ENCODE measurements around the gene CAMKV. TPM values are rescaled to one million over a fixed set of nuclear protein-coding genes. Genes with fewer than 3 reads are reported as not detected.

The CAMKV gene
- total RNA-seq, 3 donors from 2014 or later (not counting 1 experiment from before 2014, with no cell fraction given): not detected

DNA sequence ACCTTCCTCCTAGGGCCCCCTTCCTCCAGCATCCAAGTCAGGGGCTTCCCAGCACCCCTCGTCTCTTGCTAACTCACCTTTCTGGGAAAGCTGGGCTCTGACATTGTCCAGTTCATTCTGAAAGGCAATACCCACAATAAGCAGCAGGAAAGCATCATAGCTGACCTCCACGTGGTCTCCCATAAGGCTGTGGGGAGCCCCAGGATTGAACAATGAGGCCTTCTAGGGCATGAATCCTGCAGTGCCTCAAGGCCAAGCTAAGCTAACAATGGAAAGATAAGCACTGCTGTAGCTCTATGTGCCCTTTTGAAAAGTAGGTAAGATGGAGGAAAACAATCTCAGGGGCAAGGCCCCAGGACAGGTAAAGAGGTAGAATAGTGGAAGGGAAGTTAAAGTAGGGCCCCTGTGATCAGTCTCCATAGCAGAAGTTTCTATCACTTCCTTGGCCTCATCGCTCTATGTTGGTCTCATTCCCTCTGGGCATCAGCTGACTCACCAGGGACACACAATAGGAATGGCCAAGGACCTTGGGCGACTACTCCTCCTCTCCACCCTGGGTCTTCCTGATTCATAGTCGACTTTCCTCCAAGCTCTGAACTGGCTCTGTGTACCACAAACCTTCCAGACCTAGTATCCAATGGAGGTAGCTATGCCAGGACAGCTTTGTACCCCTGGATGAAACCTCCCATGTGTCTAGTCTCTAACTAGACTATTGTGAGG, 25.1 kb downstream of the CAMKV start:
- H3K36me3 ChIP-seq (ENCODE audit: control insufficient read depth, insufficient read depth, low read length): no peaks in the 10 kb centered on the region
- DNase-seq: no peak
- no peaks in the 10 kb centered on the region for H3K4me1 ChIP-seq (ENCODE audit: control insufficient read depth, insufficient read depth, low read length)
- TF ChIP-seq, protein P1, sequence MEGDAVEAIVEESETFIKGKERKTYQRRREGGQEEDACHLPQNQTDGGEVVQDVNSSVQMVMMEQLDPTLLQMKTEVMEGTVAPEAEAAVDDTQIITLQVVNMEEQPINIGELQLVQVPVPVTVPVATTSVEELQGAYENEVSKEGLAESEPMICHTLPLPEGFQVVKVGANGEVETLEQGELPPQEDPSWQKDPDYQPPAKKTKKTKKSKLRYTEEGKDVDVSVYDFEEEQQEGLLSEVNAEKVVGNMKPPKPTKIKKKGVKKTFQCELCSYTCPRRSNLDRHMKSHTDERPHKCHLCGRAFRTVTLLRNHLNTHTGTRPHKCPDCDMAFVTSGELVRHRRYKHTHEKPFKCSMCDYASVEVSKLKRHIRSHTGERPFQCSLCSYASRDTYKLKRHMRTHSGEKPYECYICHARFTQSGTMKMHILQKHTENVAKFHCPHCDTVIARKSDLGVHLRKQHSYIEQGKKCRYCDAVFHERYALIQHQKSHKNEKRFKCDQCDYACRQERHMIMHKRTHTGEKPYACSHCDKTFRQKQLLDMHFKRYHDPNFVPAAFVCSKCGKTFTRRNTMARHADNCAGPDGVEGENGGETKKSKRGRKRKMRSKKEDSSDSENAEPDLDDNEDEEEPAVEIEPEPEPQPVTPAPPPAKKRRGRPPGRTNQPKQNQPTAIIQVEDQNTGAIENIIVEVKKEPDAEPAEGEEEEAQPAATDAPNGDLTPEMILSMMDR (IDR thresholded peaks at IDR 0.05): no peak
- Mint-ChIP-seq H3K27me3 (ENCODE audit: low read depth in 2 of 2) (no peaks in the 10 kb centered on the region), H3K9me3 (no peaks in the 10 kb centered on the region), H3K36me3 (no peaks in the 10 kb centered on the region), H3K4me3 (no peak overlapping the region), H3K4me1 (no peaks in the 10 kb centered on the region), H3K27ac (no peak overlapping the region)
- H3K27ac ChIP-seq (ENCODE audit: low read length): no peak overlapping the region
- WGBS (ENCODE audit: insufficient coverage): 81% methylated on average over 5 of the region's 5 CpGs
- H3K9me3 ChIP-seq (ENCODE audit: control insufficient read depth, insufficient read depth, low read length): no peaks in the 10 kb centered on the region
- no peaks in the 10 kb centered on the region for H3K27me3 ChIP-seq (ENCODE audit: control insufficient read depth, insufficient read depth, low read length)
- no peak for ATAC-seq
- intact Hi-C loops (cut with micrococcal nuclease): no loop called here
- H3K4me3 ChIP-seq (ENCODE audit: low read length): no peak overlapping the region

DNA sequence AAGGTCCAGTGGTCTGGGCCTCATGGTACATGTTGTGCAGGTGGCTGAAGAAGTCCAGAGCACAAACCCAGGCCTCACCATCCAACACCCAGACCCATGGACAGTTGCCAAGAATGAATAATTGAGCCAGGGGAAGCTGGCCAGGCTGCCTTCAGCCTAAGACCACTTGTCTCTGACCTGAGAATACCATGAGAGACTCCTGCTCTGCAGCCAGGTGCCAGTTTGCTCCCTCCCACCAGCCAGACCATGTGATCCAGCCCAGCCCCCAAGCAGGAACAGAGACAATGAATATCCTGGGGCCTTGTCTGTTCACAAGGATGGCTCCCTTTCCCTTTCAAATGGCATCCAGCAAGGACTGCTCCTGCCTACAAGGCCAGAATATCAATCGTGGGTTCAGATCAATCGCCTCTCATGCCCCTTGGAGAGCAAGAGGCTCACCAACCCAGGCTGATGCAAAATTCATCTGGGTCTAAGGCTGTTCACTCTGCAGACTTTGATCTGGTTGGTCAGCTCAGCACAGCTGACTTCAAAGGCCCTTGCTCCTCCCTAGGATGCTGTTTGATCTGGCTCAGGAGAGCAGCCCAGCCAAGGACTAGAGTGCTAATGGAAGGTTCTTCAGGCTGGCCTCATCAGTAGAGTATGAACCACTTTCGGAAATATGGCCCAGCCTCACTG, 26.7 kb downstream of the CAMKV start:
- no peaks in the 10 kb centered on the region for H3K9me3 Mint-ChIP-seq
- intact Hi-C loops (cut with micrococcal nuclease): no loop called here
- no peaks in the 10 kb centered on the region for H3K27me3 Mint-ChIP-seq (ENCODE audit: low read depth in 2 of 2)
- no peaks in the 10 kb centered on the region for H3K36me3 Mint-ChIP-seq
- WGBS (ENCODE audit: insufficient coverage): 100% methylated on average over 3 of the region's 3 CpGs
- ATAC-seq (no peak), DNase-seq (no peak)
- Histone ChIP-seq H3K36me3 (ENCODE audit: control insufficient read depth, insufficient read depth, low read length) (no peaks in the 10 kb centered on the region), H3K4me3 (ENCODE audit: low read length) (no peak overlapping the region), H3K9me3 (ENCODE audit: control insufficient read depth, insufficient read depth, low read length) (no peaks in the 10 kb centered on the region), H3K27me3 (ENCODE audit: control insufficient read depth, insufficient read depth, low read length) (no peaks in the 10 kb centered on the region), H3K4me1 (ENCODE audit: control insufficient read depth, insufficient read depth, low read length) (no peaks in the 10 kb centered on the region), H3K27ac (ENCODE audit: low read length) (no peak overlapping the region)
- TF ChIP-seq, protein P1 (IDR thresholded peaks at IDR 0.05): no peak
- H3K4me3 Mint-ChIP-seq: no peak overlapping the region
- no peaks in the 10 kb centered on the region for H3K4me1 Mint-ChIP-seq
- no peak overlapping the region for H3K27ac Mint-ChIP-seq

DNA sequence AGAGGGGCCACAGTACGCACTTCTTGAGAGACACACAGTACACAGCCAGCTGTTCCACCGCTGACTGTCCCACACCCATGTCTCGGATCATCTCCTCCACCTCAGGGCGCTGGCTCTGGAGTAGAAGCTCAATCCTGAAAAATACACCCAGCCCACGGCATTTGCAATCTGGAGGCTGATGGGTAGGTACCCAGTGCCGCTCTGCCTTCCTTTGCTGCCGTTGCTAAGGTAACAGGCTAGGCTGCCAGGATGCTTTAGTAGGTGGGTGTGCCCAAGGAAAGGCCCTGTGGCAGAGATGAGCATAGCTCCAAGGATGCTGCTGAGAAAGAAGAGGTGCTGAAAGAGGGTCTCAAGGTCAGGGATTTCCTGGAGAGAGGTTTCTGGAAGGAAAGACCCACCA, 27.9 kb downstream of the CAMKV start:
- DNase-seq (no peak), ATAC-seq (no peak)
- H3K27ac ChIP-seq (ENCODE audit: low read length): no peak overlapping the region
- WGBS (ENCODE audit: insufficient coverage): 98% methylated on average over 7 of the region's 7 CpGs
- Mint-ChIP-seq H3K9me3 (no peaks in the 10 kb centered on the region), H3K4me1 (no peaks in the 10 kb centered on the region), H3K4me3 (no peak overlapping the region), H3K27me3 (ENCODE audit: low read depth in 2 of 2) (no peaks in the 10 kb centered on the region), H3K27ac (no peak overlapping the region), H3K36me3 (no peaks in the 10 kb centered on the region)
- no peaks in the 10 kb centered on the region for H3K9me3 ChIP-seq (ENCODE audit: control insufficient read depth, insufficient read depth, low read length)
- H3K4me3 ChIP-seq (ENCODE audit: low read length): no peak overlapping the region
- no peaks in the 10 kb centered on the region for H3K4me1 ChIP-seq (ENCODE audit: control insufficient read depth, insufficient read depth, low read length)
- intact Hi-C loops (cut with micrococcal nuclease): no loop called here
- H3K27me3 ChIP-seq (ENCODE audit: control insufficient read depth, insufficient read depth, low read length): no peaks in the 10 kb centered on the region
- no peaks in the 10 kb centered on the region for H3K36me3 ChIP-seq (ENCODE audit: control insufficient read depth, insufficient read depth, low read length)
- TF ChIP-seq, protein P1 (IDR thresholded peaks at IDR 0.05): no peak

Measured in natural killer cell (primary cell).